HG02588 (cell line): ENCODE results near the gene ERFL.

Experiments
- ATAC-seq: cut with Tn5 transposase; IDR thresholded peaks from one replicate; pipeline ENCODE4 v1.9.1; 2021; ENCODE audit warnings: mild to moderate bottlenecking, moderate library complexity; ENCODE audit not compliant: unreplicated experiment

Gene ERFL

GRCh38 chr19:41901707-41902360, 26.4 kb downstream of the ERFL start:
- ATAC-seq: no peak

DNA sequence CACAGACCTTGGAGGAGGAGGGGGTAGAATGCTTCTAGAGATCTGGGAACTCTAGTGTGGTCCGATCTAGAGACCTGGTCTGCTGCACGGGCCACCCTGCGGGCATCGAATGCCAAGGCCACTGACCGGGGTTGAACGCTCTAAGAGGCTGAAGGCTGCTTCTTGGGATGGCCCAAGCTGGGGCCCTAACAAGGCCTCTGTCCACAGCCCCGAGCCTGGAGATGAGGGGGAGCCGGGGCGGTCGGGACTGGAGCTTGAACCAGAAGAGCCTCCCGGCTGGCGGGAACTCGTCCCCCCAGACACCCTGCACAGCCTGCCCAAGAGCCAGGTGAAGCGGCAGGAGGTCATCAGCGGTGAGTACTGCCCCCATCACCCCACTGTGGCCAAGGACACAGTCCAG, 30.0 kb downstream of the ERFL start:
- ATAC-seq: no peak

DNA sequence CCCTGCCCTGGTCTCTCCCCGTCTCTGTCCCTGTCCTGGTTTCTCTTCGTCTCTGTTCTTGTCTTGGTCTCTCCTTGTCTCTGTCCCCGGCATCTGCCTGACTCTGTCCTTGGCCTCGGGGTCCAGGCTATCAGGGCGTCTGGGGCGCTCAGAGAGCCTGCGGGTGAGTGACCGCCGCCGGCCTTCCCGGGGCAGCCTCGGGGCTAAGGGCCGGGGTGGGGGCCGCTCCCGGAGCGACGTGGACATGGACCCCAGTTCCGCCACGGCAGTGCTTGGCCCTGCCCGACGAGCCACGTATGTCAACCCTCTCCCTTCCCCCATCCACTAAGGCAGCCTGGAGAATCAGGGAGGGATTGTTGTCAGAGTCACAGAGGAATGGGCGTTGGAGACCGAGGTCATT, 30.4 kb downstream of the ERFL start:
- ATAC-seq: no peak

- ATAC-seq: no peak
Measured at GRCh38 chr19:41897181-41897580, 31.1 kb downstream of the ERFL start.

- no peak for ATAC-seq
Measured at GRCh38 chr19:41896581-41896942, 31.7 kb downstream of the ERFL start.

GRCh38 chr19:41895745-41896580, 32.3 kb downstream of the ERFL start:
- ATAC-seq: no peak

DNA sequence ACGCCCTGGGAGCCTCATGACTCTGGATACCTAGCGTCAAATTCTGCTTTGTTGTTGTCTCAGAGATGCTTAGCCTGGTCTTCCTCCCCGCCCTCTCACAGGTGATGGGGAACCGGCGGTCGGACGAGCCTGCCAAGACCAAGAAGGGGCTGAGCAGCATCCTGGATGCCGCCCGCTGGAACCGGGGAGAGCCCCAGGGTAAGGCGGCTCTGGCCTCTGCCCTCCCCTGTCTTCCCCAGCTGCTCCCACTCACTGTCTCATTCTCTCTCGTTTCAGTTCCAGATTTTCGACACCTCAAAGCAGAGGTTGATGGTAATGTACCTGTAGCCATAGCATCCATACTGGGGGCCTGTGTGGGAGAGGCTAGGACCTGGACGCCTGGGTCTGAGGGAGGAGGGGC, 33.9 kb downstream of the ERFL start:
- no peak for ATAC-seq

DNA sequence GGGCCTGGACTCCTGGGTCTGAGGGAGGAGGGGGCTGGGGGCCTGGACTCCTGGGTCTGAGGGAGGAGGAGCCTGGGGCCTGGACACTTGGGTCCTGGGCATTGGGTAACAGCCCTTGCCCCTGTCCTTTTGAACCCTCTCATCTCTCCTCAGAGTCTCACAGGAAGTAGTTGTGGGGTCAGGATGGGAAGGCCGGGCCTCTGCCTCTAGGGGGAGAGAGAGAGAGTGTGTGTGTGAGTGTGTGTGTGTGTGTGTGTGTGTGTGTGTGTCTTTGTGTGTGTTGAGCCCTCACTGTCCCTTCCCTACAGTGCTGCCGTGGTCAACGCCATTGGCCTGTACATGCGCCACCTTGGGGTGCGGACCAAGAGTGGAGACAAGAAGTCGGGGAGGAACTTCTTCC, 34.4 kb downstream of the ERFL start:
- no peak for ATAC-seq

DNA sequence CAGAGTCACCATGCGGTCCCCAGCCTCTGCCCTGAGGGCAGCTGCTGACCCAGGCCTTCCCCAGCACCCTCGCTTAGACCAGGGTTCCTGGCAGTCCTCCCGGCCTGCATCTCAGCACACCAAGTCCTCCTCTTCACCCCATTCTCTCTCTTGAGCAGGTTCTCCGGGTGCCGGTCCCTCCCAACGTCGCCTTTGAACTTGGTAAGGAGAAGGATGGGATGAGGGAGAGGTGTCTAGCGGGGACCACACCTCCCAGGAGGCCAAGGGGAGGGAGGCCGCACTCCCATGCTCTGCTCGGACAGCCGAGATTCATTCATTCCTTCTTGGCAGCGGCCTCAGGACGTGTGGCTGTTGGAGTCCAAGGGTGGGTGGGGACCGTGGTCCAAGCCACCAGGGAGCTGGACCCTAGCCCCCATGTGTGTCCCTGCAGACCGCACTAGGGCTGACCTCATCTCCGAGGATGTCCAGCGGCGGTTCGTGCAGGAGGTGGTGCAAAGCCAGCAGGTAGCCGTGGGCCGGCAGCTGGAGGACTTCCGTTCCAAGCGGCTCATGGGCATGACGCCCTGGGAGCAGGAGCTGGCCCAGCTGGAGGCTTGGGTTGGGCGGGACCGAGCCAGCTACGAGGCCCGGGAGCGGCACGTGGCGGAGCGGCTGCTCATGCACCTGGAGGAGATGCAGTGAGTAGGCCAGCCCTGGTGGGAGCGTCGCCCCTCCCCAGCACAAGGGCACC, 35.9 kb downstream of the ERFL start:
- ATAC-seq: no peak

DNA sequence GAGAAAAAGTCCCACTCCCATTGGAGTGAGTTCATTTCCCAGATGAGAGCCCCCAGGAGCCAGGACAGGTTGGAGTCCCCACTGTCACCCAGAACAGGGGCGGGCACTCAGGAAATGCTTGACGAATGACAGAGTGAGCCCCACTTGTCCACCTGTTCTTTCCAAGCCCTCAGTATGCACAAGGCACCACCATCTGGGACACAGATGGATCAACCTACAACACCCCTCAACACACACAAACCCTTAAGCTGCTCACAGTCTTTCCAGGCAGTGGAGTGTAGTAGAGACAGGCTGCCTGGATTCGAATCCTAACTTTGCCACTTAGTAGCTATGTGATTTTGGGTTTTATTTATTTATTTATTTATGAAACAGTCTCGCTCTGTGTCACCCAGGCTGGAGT, 37.3 kb downstream of the ERFL start:
- ATAC-seq: no peak

GRCh38 chr19:41889896-41890295, 38.4 kb downstream of the ERFL start:
- no peak for ATAC-seq

- ATAC-seq: no peak
Measured at GRCh38 chr19:41888926-41889325, 39.3 kb downstream of the ERFL start.

GRCh38 chr19:41887711-41888382, 40.4 kb downstream of the ERFL start:
- ATAC-seq: no peak

DNA sequence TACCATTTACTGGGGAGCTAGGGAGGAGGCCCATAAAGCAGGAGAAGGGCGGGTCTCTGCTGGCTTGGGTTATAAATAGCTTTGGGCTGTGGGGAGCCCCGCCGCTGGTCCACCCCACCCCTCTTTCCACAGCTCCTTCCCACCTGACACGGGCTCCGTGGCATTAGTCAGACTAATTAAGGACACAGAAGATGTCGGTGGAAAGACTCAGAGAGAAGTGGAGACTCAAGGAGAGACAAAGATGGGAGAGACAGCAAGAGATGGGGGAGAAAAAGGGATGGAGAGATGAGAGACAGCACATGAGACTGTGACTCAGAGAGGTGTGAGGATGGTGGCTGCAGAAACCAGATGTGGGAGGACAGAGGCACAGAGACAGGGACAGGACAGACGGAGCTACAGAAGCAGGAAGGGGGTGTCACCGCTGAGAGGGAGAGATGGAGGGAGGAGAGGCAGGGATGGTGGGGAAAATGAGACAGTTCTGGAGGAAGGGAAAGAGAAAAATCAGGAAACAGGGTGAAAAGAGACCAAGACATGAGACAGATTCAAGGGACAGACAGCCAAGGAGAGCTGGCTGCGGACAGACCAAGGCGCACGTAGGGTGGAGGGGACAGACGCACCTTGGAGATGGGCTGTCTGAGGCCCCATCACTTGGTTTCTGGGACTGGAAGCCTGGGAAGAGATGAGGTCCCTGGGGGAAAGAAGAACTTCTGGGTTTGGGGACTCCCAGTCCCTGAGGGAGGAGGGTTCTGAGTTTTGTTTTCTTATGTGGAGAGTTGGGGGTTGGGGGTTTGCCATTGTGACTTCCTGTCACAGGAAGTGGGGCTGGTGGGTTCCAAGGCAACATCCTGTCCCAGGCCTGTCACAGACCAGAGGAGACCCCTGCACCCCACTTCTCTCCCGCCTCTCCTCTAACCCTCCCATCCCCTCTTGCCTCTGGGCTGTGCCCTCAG, 41.2 kb downstream of the ERFL start:
- ATAC-seq: no peak

- ATAC-seq: peak; percentile 79
Measured at GRCh38 chr19:41883821-41884733, 44.2 kb downstream of the ERFL start.

DNA sequence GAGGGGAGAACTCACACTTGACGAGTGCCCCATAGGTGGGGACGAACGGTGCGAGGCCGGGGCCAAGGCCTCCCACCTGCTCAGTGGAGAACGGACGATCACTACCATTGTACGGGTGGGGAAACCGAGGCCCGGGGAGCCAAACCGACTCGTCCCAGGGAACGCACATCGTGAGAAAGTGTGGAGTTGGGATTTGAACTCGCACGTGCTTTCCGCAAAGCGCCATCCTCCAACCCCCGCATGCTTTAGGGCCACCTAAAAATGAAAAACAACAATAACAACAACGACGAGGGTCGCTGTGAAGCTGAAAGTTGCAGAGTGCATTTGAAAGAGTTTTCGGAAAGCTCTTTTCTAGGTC, 44.8 kb downstream of the ERFL start:
- ATAC-seq: no peak

- no peak for ATAC-seq
Measured at GRCh38 chr19:41882568-41883462, 45.4 kb downstream of the ERFL start, which contains the start of gene ARHGEF1. TSS of gene ARHGEF1 (plus strand) at chr19:41883184. CDS start at chr19:41888083, 4,899 bp downstream.

DNA sequence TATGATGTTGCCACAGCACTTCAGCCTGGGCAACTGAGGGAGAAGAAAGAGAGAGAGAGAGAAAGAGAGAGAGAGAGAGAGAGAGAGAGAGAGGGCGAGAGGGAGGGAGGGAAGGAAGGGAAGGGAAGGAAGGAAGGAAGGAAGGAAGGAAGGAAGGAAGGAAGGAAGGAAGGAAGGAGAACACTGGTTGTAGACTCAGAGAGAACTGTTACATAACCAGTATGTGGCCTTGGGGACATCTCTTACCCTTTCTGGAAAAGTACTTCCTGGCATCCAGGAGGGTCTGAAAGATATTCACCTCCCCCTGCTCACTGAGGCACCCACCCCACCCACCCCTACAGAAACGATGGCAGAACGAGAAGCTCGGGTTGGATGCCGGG, 47.9 kb downstream of the ERFL start:
- ATAC-seq: no peak
